Retinal pigment epithelial cell (primary cell): ENCODE measurements around the gene UNCX.

ENCODE experiments used
- DNase-seq: peaks from one replicate; pipeline ENCODE4 v3.0.0-alpha.2; 2010; ENCODE audit warnings: low read depth
- H3K4me3 ChIP-seq: 2 replicates; pipeline ENCODE4 v1.5.1; 2011; ENCODE audit warnings: mild to moderate bottlenecking, low read length, control low read depth, moderate library complexity
- CTCF ChIP-seq: conservative IDR thresholded peaks from 2 replicates; pipeline ENCODE4 v1.5.1; 2011; ENCODE audit warnings: low read depth, low read length, control low read depth, inconsistent platforms

Gene UNCX

DNA sequence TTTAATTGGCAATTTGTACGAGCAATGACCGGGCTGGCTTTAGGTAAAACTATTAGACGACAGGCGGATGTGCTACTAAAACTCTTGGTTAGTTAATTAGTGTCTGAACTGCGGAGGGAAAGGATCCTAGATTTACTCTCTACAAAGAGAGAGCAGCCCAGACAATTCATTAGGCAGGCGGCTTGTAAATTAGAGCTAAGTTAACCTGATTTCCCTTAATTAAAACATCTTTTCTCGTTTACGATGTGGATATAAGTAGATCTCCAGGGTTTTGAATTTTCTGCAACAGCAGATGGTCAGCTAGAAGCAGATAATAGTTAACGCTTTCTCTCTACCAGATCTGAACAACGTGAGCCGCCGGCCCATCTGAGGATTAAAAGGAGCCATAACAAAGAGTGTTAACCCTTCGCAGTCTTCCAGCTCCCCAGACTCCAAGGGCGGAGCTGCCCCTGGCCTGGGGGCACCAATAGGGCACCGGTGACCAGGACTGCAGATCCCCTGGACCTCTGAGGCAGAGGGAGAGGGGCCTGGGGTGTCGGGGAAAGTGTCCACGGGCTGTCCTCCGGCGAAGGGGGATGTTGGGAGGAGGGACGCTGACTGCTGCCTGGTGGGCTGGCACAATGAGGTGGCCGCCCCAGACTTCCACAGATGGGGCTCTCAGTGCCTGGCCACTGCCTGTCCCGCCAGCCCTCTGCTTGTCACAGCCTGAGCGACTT, 6.3 kb upstream of the UNCX start:
- H3K4me3 ChIP-seq: no peak overlapping the region
- DNase-seq: no peak
- TF ChIP-seq CTCF: no peak

DNA sequence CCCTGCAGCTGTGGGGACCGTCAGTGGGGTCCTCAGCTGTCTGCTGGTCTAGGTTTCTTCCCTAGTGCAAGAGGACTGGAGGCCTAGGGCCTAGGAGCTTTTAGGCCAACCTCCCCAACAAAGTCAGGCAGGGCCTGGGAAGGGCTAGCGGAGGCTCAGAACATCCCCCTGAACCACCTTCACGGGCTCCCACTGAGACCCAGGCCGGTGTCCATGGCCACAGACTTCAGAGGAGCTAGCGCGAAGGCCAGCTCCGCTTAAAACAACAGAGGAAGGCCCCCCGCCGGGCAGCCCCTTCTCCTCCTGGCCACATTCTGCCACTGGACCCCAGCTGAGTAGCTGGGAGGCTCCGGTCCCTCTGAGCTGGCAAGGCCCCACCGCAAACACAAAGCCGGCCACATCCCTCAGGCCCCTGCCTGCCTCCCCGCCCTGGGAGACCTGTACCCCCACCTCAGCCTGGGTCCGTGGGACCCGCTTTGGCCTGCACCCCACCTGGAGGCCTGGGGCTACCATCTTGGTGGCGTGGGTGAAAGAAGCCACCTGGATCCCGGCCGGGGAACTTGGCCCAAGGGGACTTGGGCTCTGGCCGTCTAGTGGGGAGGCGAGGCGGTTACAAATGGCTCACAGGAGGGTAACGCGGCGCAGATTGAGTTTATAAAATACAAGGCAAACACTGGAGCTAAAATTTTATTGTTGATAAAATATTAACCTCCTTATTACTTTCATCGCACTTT, 5.4 kb upstream of the UNCX start:
- TF ChIP-seq CTCF: no peak
- H3K4me3 ChIP-seq: no peak overlapping the region
- DNase-seq: no peak

DNA sequence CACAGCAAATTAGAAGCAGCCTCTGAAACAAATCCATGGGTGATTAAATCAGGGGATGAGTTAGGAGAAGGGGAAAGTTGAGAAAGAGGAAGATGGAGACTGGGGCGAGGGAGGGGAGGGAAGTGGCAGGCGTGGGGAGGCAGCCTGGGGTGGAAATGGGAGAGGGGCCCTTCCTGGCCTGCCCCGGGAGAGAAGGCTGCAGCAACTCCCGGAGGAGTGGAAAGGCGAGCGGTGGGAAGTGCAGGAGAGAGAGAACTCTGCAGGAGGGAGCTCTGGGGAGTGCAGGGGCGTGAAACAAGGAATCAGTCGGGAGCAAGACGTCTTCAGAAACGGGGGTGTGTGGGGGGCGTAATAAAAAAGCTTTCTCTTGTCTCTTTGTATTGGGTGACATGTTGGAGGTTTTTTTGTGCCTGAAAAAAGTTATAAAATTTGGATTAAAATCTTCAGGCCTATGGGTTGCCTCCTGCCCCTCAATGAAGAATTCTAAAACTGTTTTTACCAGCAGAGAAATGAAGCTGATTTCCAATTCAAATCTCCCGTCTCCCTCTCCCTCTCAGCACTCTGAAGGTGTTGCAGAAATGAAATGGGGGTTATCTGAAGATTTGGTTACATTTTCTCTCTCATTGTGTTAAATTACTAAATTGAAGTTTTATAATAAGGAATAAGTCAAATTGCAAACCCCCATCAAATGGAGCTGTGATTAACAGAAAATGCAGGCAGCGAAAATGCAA, 4.7 kb upstream of the UNCX start:
- DNase-seq: no peak
- no peak for TF ChIP-seq CTCF
- H3K4me3 ChIP-seq: no peak overlapping the region

DNA sequence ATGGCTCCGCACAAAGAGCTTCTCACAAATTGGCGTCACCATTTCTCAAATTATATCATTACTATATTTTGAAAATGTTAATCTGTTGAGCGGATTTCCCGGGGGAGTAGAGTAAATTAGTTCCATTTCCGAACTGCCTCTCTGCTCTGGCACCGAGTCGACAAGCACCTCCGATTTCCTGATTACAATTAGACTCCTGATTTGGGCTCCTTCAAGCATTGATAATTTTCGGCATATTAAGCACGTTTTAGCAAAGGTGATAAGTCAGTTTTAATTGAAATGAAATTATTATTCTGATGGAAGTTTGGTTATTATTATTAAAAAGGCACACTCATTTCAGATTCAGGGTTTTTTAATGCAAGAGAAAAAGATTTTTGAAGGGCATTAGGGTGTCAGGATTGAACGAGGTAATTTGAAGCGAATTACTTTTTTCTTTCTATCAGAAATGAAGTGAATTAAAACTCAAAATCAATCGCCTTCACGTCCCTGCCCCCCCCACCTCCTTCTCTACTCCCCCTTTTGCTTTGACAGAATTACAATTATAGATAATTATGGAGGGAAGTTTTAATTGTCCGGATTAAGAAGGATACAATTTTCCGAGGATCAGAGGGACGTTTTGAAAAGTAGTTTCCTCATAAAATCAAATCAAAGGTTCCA, 4.0 kb upstream of the UNCX start:
- H3K4me3 ChIP-seq: no peak overlapping the region
- DNase-seq: no peak
- no peak for TF ChIP-seq CTCF

DNA sequence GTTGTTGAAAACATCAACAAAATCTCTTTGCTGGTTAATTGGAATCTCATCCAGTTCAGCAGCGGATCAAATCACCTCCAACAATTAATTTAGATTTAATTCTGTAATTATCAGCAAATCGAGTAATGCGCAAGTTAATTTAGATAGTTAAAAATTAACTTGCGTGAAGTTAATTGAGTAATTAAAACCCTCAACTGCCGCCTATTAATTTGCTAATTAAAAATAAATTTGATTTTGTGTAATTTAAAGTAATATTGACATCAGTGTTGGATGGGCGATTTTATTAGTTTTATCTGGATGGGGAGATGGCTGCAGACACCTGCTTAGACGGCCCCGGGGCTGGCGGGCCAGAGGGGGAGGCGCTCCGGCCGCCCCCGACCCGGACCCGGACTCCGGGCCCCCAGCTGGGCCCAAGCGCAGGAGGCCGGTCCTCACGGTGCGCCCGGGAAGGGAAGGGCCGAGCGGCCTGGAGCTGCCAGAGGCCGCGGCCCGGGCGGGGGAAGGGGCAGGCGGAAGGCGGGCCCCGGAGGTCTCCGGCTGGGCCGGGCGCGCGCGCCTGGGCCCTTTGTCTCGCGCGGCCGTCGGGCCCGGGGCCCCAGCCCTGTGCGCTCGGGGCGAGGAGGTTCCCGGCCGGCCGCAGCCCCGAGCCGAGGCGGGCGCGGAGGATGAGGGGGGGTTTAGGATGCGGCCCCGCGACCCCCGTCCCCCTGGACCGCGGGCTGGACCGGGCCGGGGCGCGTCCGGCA, 3.3 kb upstream of the UNCX start:
- TF ChIP-seq CTCF: no peak
- no peak for DNase-seq
- no peak overlapping the region for H3K4me3 ChIP-seq

DNA sequence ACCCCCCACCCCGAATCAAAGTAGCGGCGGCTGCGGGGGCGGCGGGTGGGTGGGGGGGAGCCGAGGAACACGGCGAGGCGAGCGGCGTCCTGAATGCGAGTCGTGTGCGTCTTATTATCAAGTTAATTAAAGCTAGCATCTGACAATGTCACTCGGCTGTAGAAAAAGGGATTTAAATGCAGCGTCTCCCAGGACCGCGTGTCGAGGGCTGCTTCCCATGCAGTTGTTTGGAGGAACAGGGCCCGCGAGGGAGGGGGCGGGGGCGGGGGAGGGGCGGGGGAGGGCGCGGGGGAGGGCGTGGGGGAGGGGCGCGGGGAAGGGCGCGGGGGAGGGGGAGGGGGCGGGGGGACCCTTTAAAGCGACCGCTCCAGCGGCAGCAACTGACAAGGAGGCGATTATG, 2.7 kb upstream of the UNCX start:
- TF ChIP-seq CTCF: no peak
- no peak overlapping the region for H3K4me3 ChIP-seq
- DNase-seq: no peak
